Heart left ventricle (tissue), 16 donors: ENCODE data around the gene SWAP70. TPM values are rescaled to one million over a fixed set of nuclear protein-coding genes. Genes with fewer than 3 reads are reported as not detected.

Experiments used
- ATAC-seq, 4 donors: fragments of 200-7000 bp; cut with Tn5 transposase; one replicate each; pipeline ENCODE4 v1.9.1; 2020 to 2022; ENCODE audit warnings: moderate library complexity in 4 of 4, mild to moderate bottlenecking in 3 of 4, moderate number of reproducible peaks in 1 of 4
- DNase-seq, 5 donors: peaks; one replicate each; pipeline ENCODE4 v3.0.0-alpha.2; 2020
- H3K27ac ChIP-seq, 12 donors: fragments of 200-600 bp; sonication (generic) in 4 of 12; one replicate each; pipeline versions ENCODE4 v1.5.0 to v1.8.0; 2016 to 2022; ENCODE audit warnings: mild to moderate bottlenecking in 2 of 12
- H3K27me3 ChIP-seq, 9 donors: fragments of 200-600 bp; sonication (generic) in 2 of 9; one replicate each; pipeline versions ENCODE4 v1.5.1 to v1.8.0; 2016 to 2022; ENCODE audit warnings: mild to moderate bottlenecking in 3 of 9
- H3K36me3 ChIP-seq, 9 donors: fragments of 200-600 bp; sonication (generic) in 2 of 9; one replicate each; pipeline versions ENCODE4 v1.5.0 to v1.8.0; 2018 to 2022; ENCODE audit warnings: mild to moderate bottlenecking in 2 of 9
- H3K4me1 ChIP-seq, 12 donors: fragments of 200-600 bp; sonication (generic) in 4 of 12; one replicate each; pipeline versions ENCODE4 v1.5.0 to v1.8.0; 2016 to 2022; ENCODE audit warnings: mild to moderate bottlenecking in 3 of 12
- H3K4me3 ChIP-seq, 12 donors: fragments of 200-600 bp; sonication (generic) in 4 of 12; one replicate each; pipeline versions ENCODE4 v1.5.0 to v1.8.0; 2017 to 2022; ENCODE audit warnings: mild to moderate bottlenecking in 9 of 12, moderate library complexity in 4 of 12
- H3K9me3 ChIP-seq, 12 donors: fragments of 200-600 bp; sonication (generic) in 4 of 12; one replicate each; pipeline versions ENCODE4 v1.5.0 to v1.8.0; 2016 to 2022; ENCODE audit warnings: mild to moderate bottlenecking in 1 of 12
- POLR2A ChIP-seq, 2 donors: fragments of 450-650 bp; IDR thresholded peaks; one replicate each; pipeline ENCODE4 v1.6.1; 2017; ENCODE audit warnings: antibody characterized with exemption in 2 of 2, mild to moderate bottlenecking in 2 of 2, moderate library complexity in 2 of 2
- WGBS, 4 donors: extraction: QIAGEN DNeasy Blood & Tissue Kit in 2 of 4; methylation state at CpG; one replicate each; pipeline versions ENCODE4 v1.1.5 to v1.1.7; 2013 to 2018; 5-methylcytosine and 5-hydroxymethylcytosine counted together
- intact Hi-C, 10 donors: fragments of 100-400 bp; cut with DNase I; formaldehyde crosslinking; loops; one replicate each; pipeline versions ENCODE4 v1.11.1 to v1.14.2; 2022
- polyA plus RNA-seq, 2 donors: library from polyadenylated mRNA; stranded (reverse); fragments of 200-250 nt; gene quantifications; one replicate each; pipeline ENCODE4 v1.2.3, GENCODE V29; 2013
- total RNA-seq, 9 donors: library from RNA; depleted of rRNA in 2 of 9; stranded (reverse); fragments of >200 nt in 2 of 9; fragmentation: NEBNext Ultra II Directional in 3 of 9; extraction: Animal tissue kit (Norgen Biotek cat#: 25700) in 3 of 9; gene quantifications; one replicate each; pipeline versions ENCODE4 v1.1.0 to v1.2.4, GENCODE V29; 2016 to 2023
- TF ChIP-seq, protein P1 (sequence below), 12 donors: fragments of 200-600 bp; sonication (generic) in 4 of 12; IDR thresholded peaks; one replicate each; pipeline versions ENCODE4 v1.5.0 to v1.8.0; 2018 to 2022; ENCODE audit warnings: antibody characterized with exemption in 12 of 12, mild to moderate bottlenecking in 5 of 12
- donor health status: ischemic (EF 13 %, LVEDD 7.1; RV severe dilation, severe dysfunction).
- donor health status: healthy with polysubstance abuse.
- donor health status: DM: no; HTN: yes; CAD: no.
- donor health status: DM: no; HTN: no; CAD: no.
- donor health status: ischemic (EF 25% LVEDD 6.9; RV normal size, moderate dysfunction).
- donor health status: ischemic (EF 25% LVEDD 5.7; RV mildly dilated, moderate dysfunction).
- donor health status: healthy.
- donor health status: DM: yes; HTN: yes; CAD: no.
- donor health status: ischemic (EF 35%, LVEDD 5.7; RV mildly dilated, moderate dysfunction).
- donor health status: nonischemic (EF 11% LVEDD 7.7; RV severe dilation, severe dysfunction).
- donor health status: DM: yes; HTN: yes; CAD: no.
- donor health status: PGD.
- donor health status: ischemic (EF 29% LVEDD 5.4; RV normal size, mild dysfunction).
- donor health status: nonischemic (EF 23%, LVEDD 6.1; RV moderate dilation, normal function).

Gene SWAP70
- total and polyA plus RNA-seq, 11 donors: 6.0 to 38.5 (median 21.8) TPM

DNA sequence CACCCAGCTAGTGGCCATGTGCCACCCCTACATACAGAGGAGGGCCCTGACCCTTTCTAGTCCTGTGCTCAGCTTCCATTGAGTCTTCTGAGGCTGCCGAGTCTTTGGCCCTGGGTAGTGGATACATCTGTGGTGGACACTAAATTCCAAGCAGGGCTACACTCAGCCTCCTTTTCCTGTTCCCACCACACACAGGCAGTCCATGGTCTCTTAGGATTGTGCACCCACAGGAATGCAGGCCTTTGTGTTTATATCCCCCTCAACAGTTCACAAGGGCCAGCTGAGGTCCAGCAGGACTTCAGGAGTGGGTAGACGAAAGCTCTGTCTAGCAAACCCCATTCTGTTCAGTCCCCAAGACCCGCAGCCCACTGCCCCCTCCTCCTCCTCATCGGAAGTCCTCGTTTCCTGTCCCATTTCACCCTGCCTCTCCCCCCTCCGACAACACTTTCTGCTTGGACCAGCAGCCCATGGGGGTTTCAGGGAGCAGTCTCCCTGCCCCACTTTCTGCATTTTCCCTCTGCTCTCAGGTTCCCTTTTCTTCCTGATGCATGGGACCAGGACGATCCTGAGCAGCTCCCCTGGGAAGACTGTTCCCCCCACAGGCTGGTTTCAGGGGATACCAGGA is 91.8 kb downstream of the SWAP70 start:
- Histone ChIP-seq H3K4me1 (peaks cover 4 to 65% (median 36%) of the 10 kb centered on the region in 12 donors), H3K4me3 (no peak overlapping the region), H3K27me3 (no peaks in the 10 kb centered on the region), H3K9me3 (no peaks in the 10 kb centered on the region), H3K27ac (peak overlapping the region in 2 of 12 donors; percentile 21 to 23), H3K36me3 (peaks cover 0 to 23% (median 16%) of the 10 kb centered on the region in 9 donors)
- whole genome bisulfite sequencing, 4 donors: 43 to 50% (median 47%) methylated on average over 7 of the region's 7 CpGs
- intact Hi-C loops: loop anchor here (5.0 to 10.0 kb wide), 10 partner anchors 47 to 572 kb away; partner anchors contain the start of genes ADM (in 4 of the 10) and WEE1 (in 1 of the 10)
- TF ChIP-seq, protein P1, sequence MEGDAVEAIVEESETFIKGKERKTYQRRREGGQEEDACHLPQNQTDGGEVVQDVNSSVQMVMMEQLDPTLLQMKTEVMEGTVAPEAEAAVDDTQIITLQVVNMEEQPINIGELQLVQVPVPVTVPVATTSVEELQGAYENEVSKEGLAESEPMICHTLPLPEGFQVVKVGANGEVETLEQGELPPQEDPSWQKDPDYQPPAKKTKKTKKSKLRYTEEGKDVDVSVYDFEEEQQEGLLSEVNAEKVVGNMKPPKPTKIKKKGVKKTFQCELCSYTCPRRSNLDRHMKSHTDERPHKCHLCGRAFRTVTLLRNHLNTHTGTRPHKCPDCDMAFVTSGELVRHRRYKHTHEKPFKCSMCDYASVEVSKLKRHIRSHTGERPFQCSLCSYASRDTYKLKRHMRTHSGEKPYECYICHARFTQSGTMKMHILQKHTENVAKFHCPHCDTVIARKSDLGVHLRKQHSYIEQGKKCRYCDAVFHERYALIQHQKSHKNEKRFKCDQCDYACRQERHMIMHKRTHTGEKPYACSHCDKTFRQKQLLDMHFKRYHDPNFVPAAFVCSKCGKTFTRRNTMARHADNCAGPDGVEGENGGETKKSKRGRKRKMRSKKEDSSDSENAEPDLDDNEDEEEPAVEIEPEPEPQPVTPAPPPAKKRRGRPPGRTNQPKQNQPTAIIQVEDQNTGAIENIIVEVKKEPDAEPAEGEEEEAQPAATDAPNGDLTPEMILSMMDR (IDR thresholded peaks at IDR 0.05): no peak
- TF ChIP-seq POLR2A (IDR thresholded peaks at IDR 0.05): no peak
- ATAC-seq (no peak), DNase-seq (no peak)

DNA sequence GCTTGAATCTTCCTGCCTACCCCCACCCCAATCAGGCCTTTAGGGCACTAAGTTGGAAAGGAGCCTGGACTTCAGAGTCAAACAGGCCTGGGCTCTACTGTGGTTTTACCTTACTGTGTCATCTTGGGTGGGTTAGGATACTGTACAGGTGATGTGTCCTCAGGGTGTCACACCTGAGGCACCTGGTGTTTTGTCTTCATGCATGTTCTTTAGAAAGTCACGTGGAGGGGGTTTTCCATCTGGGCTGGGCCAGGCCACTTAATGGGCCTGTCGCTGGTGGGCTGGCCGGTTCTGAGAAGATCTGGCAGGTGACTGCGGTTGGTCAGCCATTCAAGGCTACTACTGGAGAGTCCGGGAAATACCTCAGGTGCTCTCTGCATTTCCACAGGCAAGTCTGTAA is 92.6 kb downstream of the SWAP70 start:
- 91 to 96% (median 94%) methylated on average over 5 of the region's 5 CpGs for WGBS, 4 donors
- intact Hi-C loops: loop anchor here (5.0 to 10.0 kb wide), 10 partner anchors 46 to 571 kb away; partner anchors contain the start of genes ADM (in 4 of the 10) and WEE1 (in 1 of the 10)

DNA sequence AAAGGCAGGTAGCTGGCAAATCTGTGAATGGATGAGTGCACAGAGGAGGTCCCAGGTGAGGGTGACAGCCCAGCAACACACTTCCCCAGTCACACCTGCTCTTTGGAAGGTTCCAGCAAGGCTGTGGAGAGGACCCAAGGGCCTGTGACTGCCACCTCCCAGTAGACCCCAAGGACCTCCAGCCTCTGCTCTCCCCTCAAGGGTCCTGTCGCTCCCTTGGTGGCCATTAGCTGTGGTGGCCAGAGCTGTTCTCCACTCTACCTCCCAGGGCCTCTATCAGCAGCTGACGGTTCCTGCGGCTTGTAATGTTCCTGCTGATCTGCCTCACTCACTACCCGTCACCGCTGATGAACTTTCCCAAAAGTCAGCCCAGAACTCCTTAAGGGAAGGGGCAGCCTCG is 93.0 kb downstream of the SWAP70 start:
- peaks cover 0 to 11% (median 5%) of the 10 kb centered on the region in 9 donors for H3K36me3 ChIP-seq
- peaks cover 4 to 64% (median 38%) of the 10 kb centered on the region in 12 donors for H3K4me1 ChIP-seq
- ATAC-seq: no peak
- DNase-seq: no peak
- intact Hi-C loops: loop anchor here (5.0 to 10.0 kb wide), 10 partner anchors 45 to 570 kb away; partner anchors contain the start of genes ADM (in 4 of the 10) and WEE1 (in 1 of the 10)
- no peak overlapping the region for H3K4me3 ChIP-seq
- TF ChIP-seq, protein P1 (IDR thresholded peaks at IDR 0.05): no peak
- TF ChIP-seq POLR2A (IDR thresholded peaks at IDR 0.05): no peak
- no peaks in the 10 kb centered on the region for H3K27me3 ChIP-seq
- H3K9me3 ChIP-seq: no peaks in the 10 kb centered on the region
- H3K27ac ChIP-seq: no peak overlapping the region
- 93 to 97% (median 96%) methylated on average over 6 of the region's 6 CpGs for WGBS, 4 donors

More for the DNA sequence above, 92.6 kb downstream of the SWAP70 start:
- no peak for ATAC-seq
- H3K36me3 ChIP-seq: peaks cover 0 to 15% (median 8%) of the 10 kb centered on the region in 9 donors
- H3K27ac ChIP-seq: peak overlapping the region in 1 of 12 donors; percentile 23
- no peaks in the 10 kb centered on the region for H3K9me3 ChIP-seq
- no peaks in the 10 kb centered on the region for H3K27me3 ChIP-seq
- DNase-seq: no peak
- H3K4me3 ChIP-seq: no peak overlapping the region
- peaks cover 4 to 68% (median 38%) of the 10 kb centered on the region in 12 donors for H3K4me1 ChIP-seq
- TF ChIP-seq, protein P1 (IDR thresholded peaks at IDR 0.05): no peak
- no peak for TF ChIP-seq POLR2A (IDR thresholded peaks at IDR 0.05)
